ENCODE data around the gene OLFML2A. TPM values are rescaled to one million over a fixed set of nuclear protein-coding genes. Genes with fewer than 3 reads are reported as not detected.
A peak's percentile ranks its signal among the peaks of the same experiment; 100 is the strongest.

Gene OLFML2A
- total RNA-seq, 1 experiment from 2014 or later, result 5.8 TPM

GRCh38 chr9:124809741-124810500, 33.0 kb downstream of the OLFML2A start:
- Histone ChIP-seq H3K4ac (ENCODE audit: low read depth, low read length) (no peak overlapping the region), H3K79me2 (ENCODE audit: insufficient read depth, low read length) (no peaks in the 10 kb centered on the region), H3K79me1 (ENCODE audit: insufficient read depth, low read depth, low read length, poor library complexity, severe bottlenecking) (no peaks in the 10 kb centered on the region), H3K9ac (ENCODE audit: extremely low read depth, insufficient read length, low read length) (no peak overlapping the region), H4K91ac (ENCODE audit: insufficient read length, low read depth, low read length) (no peak overlapping the region), H3K27me3 (ENCODE audit: insufficient read depth, low read length) (no peaks in the 10 kb centered on the region), H3K4me1 (ENCODE audit: insufficient read depth, low read length) (peaks cover 3% of the 10 kb centered on the region; the same call in 1 of the 2 replicates), H2AK5ac (ENCODE audit: insufficient read length, low read length) (no peak overlapping the region), H4K8ac (replicated peaks; ENCODE audit: insufficient read length, low read depth, low read length) (no peak overlapping the region), H3K23me2 (ENCODE audit: insufficient read length, low read depth, low read length, poor library complexity, severe bottlenecking) (no peaks in the 10 kb centered on the region), H3K14ac (ENCODE audit: insufficient read depth, low read length) (no peak overlapping the region), H2BK12ac (ENCODE audit: insufficient read length, low read depth, low read length) (no peak overlapping the region), H3K23ac (ENCODE audit: insufficient read length, low read depth, low read length) (no peak overlapping the region), H2BK5ac (ENCODE audit: insufficient read length, low read length) (no peak overlapping the region), H3K4me2 (ENCODE audit: insufficient read depth, insufficient read length, low read length) (no peak overlapping the region), H3K56ac (ENCODE audit: insufficient read length, low read depth, low read length) (no peak overlapping the region), H2BK120ac (ENCODE audit: low read depth, low read length, poor library complexity, severe bottlenecking) (no peak overlapping the region), H4K20me1 (ENCODE audit: control insufficient read depth, insufficient read depth, insufficient read length) (no peaks in the 10 kb centered on the region), H2BK15ac (ENCODE audit: low read depth, low read length) (no peak overlapping the region), H4K5ac (ENCODE audit: insufficient read length, low read depth, low read length) (no peak overlapping the region), H3K18ac (ENCODE audit: insufficient read length, low read depth, low read length) (no peak overlapping the region), H3K9me3 (ENCODE audit: control insufficient read depth, low read depth, low read length) (no peaks in the 10 kb centered on the region), H2AFZ (ENCODE audit: low read length) (no peak overlapping the region), H3T11ph (ENCODE audit: low read length) (no peak overlapping the region), H2BK20ac (ENCODE audit: low read depth, low read length, poor library complexity, severe bottlenecking) (no peak overlapping the region), H3K27ac (ENCODE audit: insufficient read length, low read depth, low read length) (no peak overlapping the region)
- DNase-seq, result no peak
- no peak for TF ChIP-seq CTCF (conservative IDR thresholded peaks at IDR 0.05)
- Mint-ChIP-seq H3K27ac (peak overlapping the region in 1 of 3 experiments; percentile 72; a peak in 2 of 7 replicates), H3K36me3 (ENCODE audit: insufficient read depth in 1 of 3, low read depth in 3 of 3) (no peaks in the 10 kb centered on the region; a peak in 1 of 7 replicates), H3K9me3 (no peaks in the 10 kb centered on the region), H3K27me3 (ENCODE audit: low read depth) (no peaks in the 10 kb centered on the region), H3K4me1 (peaks cover 37 to 47% of the 10 kb centered on the region in 2 experiments), H3K4me3 (no peak overlapping the region)
- no CpG with 5 or more reads among the region's 60 CpGs for WGBS (ENCODE audit: extremely low coverage, insufficient read length, low lambda C conversion rate)
